ENCODE data around the gene CNDP2.
"Not testable (repeated sequence)": the region's sequence is repeated elsewhere in the genome, so short reads cannot be mapped to it uniquely, and the experiment has no call there.

CNDP2 gene

GRCh38 chr18:74565164-74565563 is 69.0 kb downstream of the CNDP2 start:
- not testable (repeated sequence) for H2AK5ac ChIP-seq (ENCODE audit: low read length); H4K8ac ChIP-seq (ENCODE audit: low read depth, low read length); H3K18ac ChIP-seq (ENCODE audit: low read length); H3K79me1 ChIP-seq (ENCODE audit: low read length); H3K4me1 ChIP-seq (ENCODE audit: control insufficient read depth, low read depth, low read length); H3K27ac ChIP-seq (ENCODE audit: low read depth, low read length); H2BK15ac ChIP-seq (replicated peaks; ENCODE audit: low read depth); H3K27me3 ChIP-seq (ENCODE audit: insufficient read depth, low read length, poor library complexity); H3K4me2 ChIP-seq (ENCODE audit: low read length); H3K23ac ChIP-seq (ENCODE audit: low read length); H2BK5ac ChIP-seq (ENCODE audit: low read length); H2BK120ac ChIP-seq (ENCODE audit: low read depth, low read length); H3K79me2 ChIP-seq (ENCODE audit: control insufficient read depth, insufficient read depth, low read length); H4K5ac ChIP-seq (ENCODE audit: low read length); H3K4ac ChIP-seq (ENCODE audit: low read depth, low read length); DNase-seq; H3K9ac ChIP-seq (ENCODE audit: low read length); H3K56ac ChIP-seq (ENCODE audit: low read length); H3K36me3 ChIP-seq (ENCODE audit: control insufficient read depth, insufficient read depth, low read length); H3K4me3 ChIP-seq (ENCODE audit: low read length)
- no CpG with 5 or more reads among the region's 1 CpG for WGBS (ENCODE audit: extremely low coverage, insufficient coverage, low lambda C conversion rate)

- H3K79me1 ChIP-seq (ENCODE audit: low read length); H3K9ac ChIP-seq (ENCODE audit: low read length); H2BK15ac ChIP-seq (replicated peaks; ENCODE audit: low read depth); H3K56ac ChIP-seq (ENCODE audit: low read length); H3K79me2 ChIP-seq (ENCODE audit: control insufficient read depth, insufficient read depth, low read length); H3K4ac ChIP-seq (ENCODE audit: low read depth, low read length); H2BK120ac ChIP-seq (ENCODE audit: low read depth, low read length); H3K27me3 ChIP-seq (ENCODE audit: insufficient read depth, low read length, poor library complexity); H3K23ac ChIP-seq (ENCODE audit: low read length); H3K4me3 ChIP-seq (ENCODE audit: low read length); DNase-seq; H3K18ac ChIP-seq (ENCODE audit: low read length); H3K27ac ChIP-seq (ENCODE audit: low read depth, low read length); H2BK5ac ChIP-seq (ENCODE audit: low read length); H2AK5ac ChIP-seq (ENCODE audit: low read length); H3K4me1 ChIP-seq (ENCODE audit: control insufficient read depth, low read depth, low read length); H3K36me3 ChIP-seq (ENCODE audit: control insufficient read depth, insufficient read depth, low read length); H3K4me2 ChIP-seq (ENCODE audit: low read length); H4K5ac ChIP-seq (ENCODE audit: low read length); H4K8ac ChIP-seq (ENCODE audit: low read depth, low read length): not testable (repeated sequence)
- no CpG with 5 or more reads among the region's 3 CpGs for WGBS (ENCODE audit: extremely low coverage, insufficient coverage, low lambda C conversion rate)
Observed at GRCh38 chr18:74565993-74566392, 69.8 kb downstream of the CNDP2 start.

GRCh38 chr18:74567822-74568221 is 71.7 kb downstream of the CNDP2 start:
- WGBS (ENCODE audit: extremely low coverage, insufficient coverage, low lambda C conversion rate), result no CpG with 5 or more reads among the region's 7 CpGs
- no peaks in the 10 kb centered on the region for H3K79me1 ChIP-seq (ENCODE audit: low read length)
- H3K27me3 ChIP-seq (ENCODE audit: insufficient read depth, low read length, poor library complexity), result no peaks in the 10 kb centered on the region
- no peak overlapping the region for H4K8ac ChIP-seq (ENCODE audit: low read depth, low read length)
- no peak overlapping the region for H2BK120ac ChIP-seq (ENCODE audit: low read depth, low read length)
- H3K4me1 ChIP-seq (ENCODE audit: control insufficient read depth, low read depth, low read length), result no peaks in the 10 kb centered on the region
- no peak overlapping the region for H3K27ac ChIP-seq (ENCODE audit: low read depth, low read length)
- no peak overlapping the region for H3K56ac ChIP-seq (ENCODE audit: low read length)
- no peak overlapping the region for H3K23ac ChIP-seq (ENCODE audit: low read length)
- no peak overlapping the region for H2BK5ac ChIP-seq (ENCODE audit: low read length)
- no peak overlapping the region for H3K4me3 ChIP-seq (ENCODE audit: low read length)
- H3K4ac ChIP-seq (ENCODE audit: low read depth, low read length), result no peak overlapping the region
- DNase-seq, result no peak
- H2BK15ac ChIP-seq (replicated peaks; ENCODE audit: low read depth), result no peak overlapping the region
- no peaks in the 10 kb centered on the region for H3K36me3 ChIP-seq (ENCODE audit: control insufficient read depth, insufficient read depth, low read length)
- H2AK5ac ChIP-seq (ENCODE audit: low read length), result no peak overlapping the region
- no peak overlapping the region for H4K5ac ChIP-seq (ENCODE audit: low read length)
- H3K4me2 ChIP-seq (ENCODE audit: low read length), result no peak overlapping the region
- no peak overlapping the region for H3K9ac ChIP-seq (ENCODE audit: low read length)
- no peak overlapping the region for H3K18ac ChIP-seq (ENCODE audit: low read length)
- H3K79me2 ChIP-seq (ENCODE audit: control insufficient read depth, insufficient read depth, low read length), result no peaks in the 10 kb centered on the region

- Histone ChIP-seq H3K4ac (ENCODE audit: low read depth, low read length) (no peak overlapping the region), H3K79me1 (ENCODE audit: low read length) (no peaks in the 10 kb centered on the region), H3K27me3 (ENCODE audit: insufficient read depth, low read length, poor library complexity) (no peaks in the 10 kb centered on the region), H3K56ac (ENCODE audit: low read length) (no peak overlapping the region), H3K23ac (ENCODE audit: low read length) (no peak overlapping the region), H4K5ac (ENCODE audit: low read length) (no peak overlapping the region), H3K18ac (ENCODE audit: low read length) (no peak overlapping the region), H3K4me3 (ENCODE audit: low read length) (no peak overlapping the region), H2BK120ac (ENCODE audit: low read depth, low read length) (no peak overlapping the region), H3K9ac (ENCODE audit: low read length) (no peak overlapping the region), H3K36me3 (ENCODE audit: control insufficient read depth, insufficient read depth, low read length) (no peaks in the 10 kb centered on the region), H3K79me2 (ENCODE audit: control insufficient read depth, insufficient read depth, low read length) (no peaks in the 10 kb centered on the region), H2AK5ac (ENCODE audit: low read length) (no peak overlapping the region), H2BK15ac (replicated peaks; ENCODE audit: low read depth) (no peak overlapping the region), H4K8ac (ENCODE audit: low read depth, low read length) (no peak overlapping the region), H2BK5ac (ENCODE audit: low read length) (no peak overlapping the region), H3K4me2 (ENCODE audit: low read length) (no peak overlapping the region), H3K27ac (ENCODE audit: low read depth, low read length) (no peak overlapping the region), H3K4me1 (ENCODE audit: control insufficient read depth, low read depth, low read length) (no peaks in the 10 kb centered on the region)
- no peak for DNase-seq
- WGBS (ENCODE audit: extremely low coverage, insufficient coverage, low lambda C conversion rate), result no CpG with 5 or more reads among the region's 4 CpGs
Observed at GRCh38 chr18:74569401-74569800, 73.2 kb downstream of the CNDP2 start.

GRCh38 chr18:74570266-74570665 is 74.1 kb downstream of the CNDP2 start:
- WGBS (ENCODE audit: extremely low coverage, insufficient coverage, low lambda C conversion rate), result no CpG with 5 or more reads among the region's 4 CpGs
- no peak overlapping the region for H2BK120ac ChIP-seq (ENCODE audit: low read depth, low read length)

GRCh38 chr18:74571895-74572680 is 75.9 kb downstream of the CNDP2 start:
- H3K36me3 ChIP-seq (ENCODE audit: control insufficient read depth, insufficient read depth, low read length), result no peaks in the 10 kb centered on the region
- no peak overlapping the region for H4K5ac ChIP-seq (ENCODE audit: low read length)
- no peak overlapping the region for H3K4me3 ChIP-seq (ENCODE audit: low read length)
- H4K8ac ChIP-seq (ENCODE audit: low read depth, low read length), result no peak overlapping the region
- no peak overlapping the region for H3K27ac ChIP-seq (ENCODE audit: low read depth, low read length)
- H2BK15ac ChIP-seq (replicated peaks; ENCODE audit: low read depth), result no peak overlapping the region
- no peaks in the 10 kb centered on the region for H3K4me1 ChIP-seq (ENCODE audit: control insufficient read depth, low read depth, low read length)
- no peaks in the 10 kb centered on the region for H3K27me3 ChIP-seq (ENCODE audit: insufficient read depth, low read length, poor library complexity)
- H3K4ac ChIP-seq (ENCODE audit: low read depth, low read length), result no peak overlapping the region
- H2BK5ac ChIP-seq (ENCODE audit: low read length), result no peak overlapping the region
- H3K23ac ChIP-seq (ENCODE audit: low read length), result no peak overlapping the region
- WGBS (ENCODE audit: extremely low coverage, insufficient coverage, low lambda C conversion rate), result no CpG with 5 or more reads among the region's 12 CpGs
- no peak for DNase-seq
- no peaks in the 10 kb centered on the region for H3K79me1 ChIP-seq (ENCODE audit: low read length)
- no peak overlapping the region for H3K9ac ChIP-seq (ENCODE audit: low read length)
- no peaks in the 10 kb centered on the region for H3K79me2 ChIP-seq (ENCODE audit: control insufficient read depth, insufficient read depth, low read length)
- H2BK120ac ChIP-seq (ENCODE audit: low read depth, low read length), result no peak overlapping the region
- no peak overlapping the region for H3K18ac ChIP-seq (ENCODE audit: low read length)
- no peak overlapping the region for H3K56ac ChIP-seq (ENCODE audit: low read length)
- no peak overlapping the region for H2AK5ac ChIP-seq (ENCODE audit: low read length)
- H3K4me2 ChIP-seq (ENCODE audit: low read length), result no peak overlapping the region

More at GRCh38 chr18:74570266-74570665, 74.1 kb downstream of the CNDP2 start:
- Histone ChIP-seq H3K9ac (ENCODE audit: low read length) (no peak overlapping the region), H3K36me3 (ENCODE audit: control insufficient read depth, insufficient read depth, low read length) (no peaks in the 10 kb centered on the region), H3K18ac (ENCODE audit: low read length) (no peak overlapping the region), H2BK15ac (replicated peaks; ENCODE audit: low read depth) (no peak overlapping the region), H3K4ac (ENCODE audit: low read depth, low read length) (no peak overlapping the region), H3K56ac (ENCODE audit: low read length) (no peak overlapping the region), H3K4me1 (ENCODE audit: control insufficient read depth, low read depth, low read length) (no peaks in the 10 kb centered on the region), H3K27ac (ENCODE audit: low read depth, low read length) (no peak overlapping the region), H3K79me2 (ENCODE audit: control insufficient read depth, insufficient read depth, low read length) (no peaks in the 10 kb centered on the region), H2AK5ac (ENCODE audit: low read length) (no peak overlapping the region), H3K23ac (ENCODE audit: low read length) (no peak overlapping the region), H2BK5ac (ENCODE audit: low read length) (no peak overlapping the region), H3K4me3 (ENCODE audit: low read length) (no peak overlapping the region), H3K4me2 (ENCODE audit: low read length) (no peak overlapping the region), H3K79me1 (ENCODE audit: low read length) (no peaks in the 10 kb centered on the region), H4K8ac (ENCODE audit: low read depth, low read length) (no peak overlapping the region), H4K5ac (ENCODE audit: low read length) (no peak overlapping the region), H3K27me3 (ENCODE audit: insufficient read depth, low read length, poor library complexity) (no peaks in the 10 kb centered on the region)
- no peak for DNase-seq

Data from mesendoderm (in vitro differentiated cells).